GM23338 (cell line): ENCODE measurements around the gene LMF1. TPM values are rescaled to one million over a fixed set of nuclear protein-coding genes. Genes with fewer than 3 reads are reported as not detected.

Experiments used
- ATAC-seq: fragments of 200-7000 bp; cut with Tn5 transposase; 3 replicates; pipeline ENCODE4 v1.9.1; 2020
- DNase-seq: peaks from one replicate; pipeline ENCODE4 v3.0.0-alpha.2; 2015; ENCODE audit warnings: low spot score
- H2AFZ ChIP-seq: fragments of 200-600 bp; sonication (generic); 2 replicates; pipeline ENCODE4 v1.8.0; 2016; ENCODE audit warnings: antibody characterized with exemption, mild to moderate bottlenecking, moderate library complexity
- H3F3A ChIP-seq: fragments of 200-600 bp; sonication (generic); replicated peaks from 2 replicates; pipeline ENCODE4 v1.8.0; 2017; ENCODE audit warnings: antibody characterized with exemption, mixed run types, low read depth
- H3K27ac ChIP-seq: fragments of 200-600 bp; sonication (generic); 2 replicates; pipeline ENCODE4 v1.6.1; 2016; ENCODE audit warnings: low read depth
- H3K27me3 ChIP-seq: fragments of 200-600 bp; sonication (generic); 2 replicates; pipeline ENCODE4 v1.8.0; 2016; ENCODE audit warnings: mild to moderate bottlenecking, mixed run types, moderate library complexity; ENCODE audit not compliant: insufficient read depth
- H3K36me3 ChIP-seq: fragments of 200-600 bp; sonication (generic); 2 replicates; pipeline ENCODE4 v1.8.0; 2016; ENCODE audit warnings: mild to moderate bottlenecking; ENCODE audit not compliant: insufficient read depth
- H3K4me1 ChIP-seq: fragments of 200-600 bp; sonication (generic); 2 replicates; pipeline ENCODE4 v1.8.0; 2016; ENCODE audit warnings: mild to moderate bottlenecking, moderate library complexity; ENCODE audit not compliant: insufficient read depth
- H3K4me2 ChIP-seq: fragments of 200-600 bp; sonication (generic); 2 replicates; pipeline ENCODE4 v1.7.1; 2017; ENCODE audit warnings: mixed run types
- H3K4me3 ChIP-seq: fragments of 200-600 bp; sonication (generic); 2 replicates; pipeline ENCODE4 v1.6.1; 2016; ENCODE audit warnings: mixed run types
- H3K79me2 ChIP-seq: fragments of 200-600 bp; sonication (generic); replicated peaks from 2 replicates; pipeline ENCODE4 v1.8.0; 2017; ENCODE audit warnings: mild to moderate bottlenecking; ENCODE audit not compliant: insufficient read depth
- H3K9me2 ChIP-seq: fragments of 200-600 bp; sonication (generic); 2 replicates; pipeline ENCODE4 v1.8.0; 2017; ENCODE audit not compliant: insufficient read depth
- H4K20me1 ChIP-seq: fragments of 200-600 bp; sonication (generic); replicated peaks from 2 replicates; pipeline ENCODE4 v1.8.0; 2017; ENCODE audit warnings: mild to moderate bottlenecking; ENCODE audit not compliant: insufficient read depth
- H3K27ac Mint-ChIP-seq: 2 replicates; pipeline ENCODE4 v1.8.0; 2020; ENCODE audit warnings: inconsistent platforms, mild to moderate bottlenecking, moderate library complexity, mixed read lengths
- H3K27me3 Mint-ChIP-seq: 3 replicates; pipeline ENCODE4 v1.8.0; 2022; ENCODE audit warnings: low read depth, mild to moderate bottlenecking, moderate library complexity, mixed read lengths, inconsistent platforms; ENCODE audit not compliant: insufficient read depth, poor library complexity
- H3K36me3 Mint-ChIP-seq: 3 replicates; pipeline ENCODE4 v1.8.0; 2021; ENCODE audit warnings: low read depth, mild to moderate bottlenecking, inconsistent platforms, moderate library complexity, mixed read lengths
- H3K4me1 Mint-ChIP-seq: 3 replicates; pipeline ENCODE4 v1.8.0; 2020; ENCODE audit warnings: mild to moderate bottlenecking, inconsistent platforms, mixed read lengths
- H3K4me3 Mint-ChIP-seq: 3 replicates; pipeline ENCODE4 v1.8.0; 2021; ENCODE audit warnings: moderate library complexity, mild to moderate bottlenecking, inconsistent platforms, mixed read lengths
- H3K9me3 Mint-ChIP-seq: 3 replicates; pipeline ENCODE4 v1.8.0; 2020; ENCODE audit warnings: moderate library complexity, mild to moderate bottlenecking, inconsistent platforms, mixed read lengths
- POLR2AphosphoS5 ChIP-seq: IDR thresholded peaks from 2 replicates; pipeline ENCODE4 v1.6.1; 2016; ENCODE audit warnings: antibody characterized with exemption, low read depth
- STAT1 ChIP-seq: IDR thresholded peaks from one replicate; pipeline ENCODE4 v1.6.1; 2016; ENCODE audit warnings: antibody characterized with exemption; ENCODE audit not compliant: unreplicated experiment
- ZNF114 ChIP-seq: fragments of 250-450 bp; sonication (Bioruptor Pico); IDR thresholded peaks from 2 replicates; pipeline ENCODE4 v1.5.0; 2020; ENCODE audit warnings: mild to moderate bottlenecking, moderate library complexity
- ZNF462 ChIP-seq: fragments of 250-450 bp; sonication (Bioruptor Pico); IDR thresholded peaks from 2 replicates; pipeline ENCODE4 v1.5.0; 2020; ENCODE audit warnings: mild to moderate bottlenecking, moderate library complexity
- polyA plus RNA-seq: library from polyadenylated mRNA; unstranded; fragments of >200 nt; fragmentation: Nextera tagmentation; extraction: Ambion mirVana; gene quantifications from 2 replicates; pipeline ENCODE4 v1.2.1, GENCODE V29; 2016
- total RNA-seq: library from RNA; depleted of rRNA; stranded (reverse); fragments of >200 nt; shearing (Covaris generic); gene quantifications from 2 replicates; pipeline ENCODE4 v1.2.3, GENCODE V29; 2014
- TF ChIP-seq, protein P1 (sequence below): IDR thresholded peaks from one replicate; pipeline ENCODE4 v1.6.1; 2018; ENCODE audit warnings: antibody characterized with exemption; ENCODE audit not compliant: unreplicated experiment

The LMF1 gene
- total and polyA plus RNA-seq, 2 experiments from 2014 or later: 4.2 to 10.1 TPM

DNA sequence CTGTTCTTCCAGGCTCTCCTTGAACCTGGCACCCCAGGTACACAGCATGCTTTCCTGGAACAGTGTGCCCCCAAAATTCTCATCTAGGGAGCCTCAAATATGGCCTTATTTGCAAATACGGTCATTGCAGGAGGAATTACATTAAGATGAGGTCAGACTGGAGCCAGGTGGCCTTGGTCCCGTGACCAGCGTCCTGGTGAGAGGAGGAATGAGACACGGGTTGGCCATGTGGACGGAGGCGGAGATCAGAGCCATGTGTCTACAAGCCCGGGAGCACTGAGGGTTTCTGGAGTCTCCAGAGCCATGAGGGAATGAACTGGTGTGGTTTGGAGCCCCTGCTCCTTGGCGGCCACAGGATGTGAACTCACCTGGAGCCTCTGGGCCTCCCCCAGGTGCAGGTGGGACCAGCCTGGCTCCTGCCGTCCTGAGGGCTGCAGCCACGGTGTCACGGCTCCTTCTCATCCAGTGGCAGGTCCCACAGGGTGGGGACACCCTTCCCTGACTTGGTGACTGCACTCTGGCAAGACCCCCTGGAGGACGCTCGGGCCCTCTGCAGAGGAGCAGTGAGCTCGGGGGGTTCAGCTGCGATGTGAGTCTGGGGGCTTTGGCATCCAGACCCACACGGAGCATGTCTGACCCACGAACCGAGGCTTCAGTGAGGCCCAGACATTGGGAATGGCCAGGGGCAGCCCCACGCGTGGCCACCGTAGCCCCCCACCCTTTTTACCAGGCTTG is 148.4 kb downstream of the LMF1 start (continued):
- TF ChIP-seq ZNF462 (CRISPR knock-in tag) (no peak), ZNF114 (CRISPR knock-in tag) (no peak)

DNA sequence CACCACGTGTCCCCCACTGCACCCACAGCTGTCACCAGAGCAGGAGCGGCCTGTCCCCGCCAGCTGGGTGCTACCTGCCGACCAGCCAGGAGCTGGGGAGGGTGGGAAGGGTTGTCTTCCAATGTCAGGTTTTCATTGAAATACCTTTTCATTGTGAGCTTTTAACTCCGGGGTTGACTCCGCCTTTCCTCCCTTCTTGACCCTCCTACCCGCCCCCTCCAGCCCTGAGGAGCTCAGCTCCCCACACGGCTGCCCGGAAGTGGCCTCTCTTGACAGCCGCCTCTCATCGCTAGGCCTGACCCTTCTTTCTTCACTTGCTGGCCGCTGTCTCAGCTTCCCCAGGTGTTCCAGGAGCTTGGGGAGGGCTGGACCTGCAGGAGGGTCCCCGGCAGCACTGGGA is 149.0 kb downstream of the LMF1 start:
- H3K4me3 ChIP-seq: no peak overlapping the region
- no peaks in the 10 kb centered on the region for H3K4me1 ChIP-seq
- Mint-ChIP-seq H3K4me1 (no peaks in the 10 kb centered on the region; the same call in 1 of the 3 replicates), H3K9me3 (no peaks in the 10 kb centered on the region), H3K4me3 (no peak overlapping the region), H3K27me3 (peaks cover 7% of the 10 kb centered on the region), H3K27ac (no peak overlapping the region), H3K36me3 (no peaks in the 10 kb centered on the region)
- DNase-seq (no peak), ATAC-seq (peak; percentile 62)
- no peaks in the 10 kb centered on the region for H3K36me3 ChIP-seq
- H3K79me2 ChIP-seq: no peaks in the 10 kb centered on the region
- H3K27me3 ChIP-seq: no peaks in the 10 kb centered on the region
- TF ChIP-seq, protein P1, sequence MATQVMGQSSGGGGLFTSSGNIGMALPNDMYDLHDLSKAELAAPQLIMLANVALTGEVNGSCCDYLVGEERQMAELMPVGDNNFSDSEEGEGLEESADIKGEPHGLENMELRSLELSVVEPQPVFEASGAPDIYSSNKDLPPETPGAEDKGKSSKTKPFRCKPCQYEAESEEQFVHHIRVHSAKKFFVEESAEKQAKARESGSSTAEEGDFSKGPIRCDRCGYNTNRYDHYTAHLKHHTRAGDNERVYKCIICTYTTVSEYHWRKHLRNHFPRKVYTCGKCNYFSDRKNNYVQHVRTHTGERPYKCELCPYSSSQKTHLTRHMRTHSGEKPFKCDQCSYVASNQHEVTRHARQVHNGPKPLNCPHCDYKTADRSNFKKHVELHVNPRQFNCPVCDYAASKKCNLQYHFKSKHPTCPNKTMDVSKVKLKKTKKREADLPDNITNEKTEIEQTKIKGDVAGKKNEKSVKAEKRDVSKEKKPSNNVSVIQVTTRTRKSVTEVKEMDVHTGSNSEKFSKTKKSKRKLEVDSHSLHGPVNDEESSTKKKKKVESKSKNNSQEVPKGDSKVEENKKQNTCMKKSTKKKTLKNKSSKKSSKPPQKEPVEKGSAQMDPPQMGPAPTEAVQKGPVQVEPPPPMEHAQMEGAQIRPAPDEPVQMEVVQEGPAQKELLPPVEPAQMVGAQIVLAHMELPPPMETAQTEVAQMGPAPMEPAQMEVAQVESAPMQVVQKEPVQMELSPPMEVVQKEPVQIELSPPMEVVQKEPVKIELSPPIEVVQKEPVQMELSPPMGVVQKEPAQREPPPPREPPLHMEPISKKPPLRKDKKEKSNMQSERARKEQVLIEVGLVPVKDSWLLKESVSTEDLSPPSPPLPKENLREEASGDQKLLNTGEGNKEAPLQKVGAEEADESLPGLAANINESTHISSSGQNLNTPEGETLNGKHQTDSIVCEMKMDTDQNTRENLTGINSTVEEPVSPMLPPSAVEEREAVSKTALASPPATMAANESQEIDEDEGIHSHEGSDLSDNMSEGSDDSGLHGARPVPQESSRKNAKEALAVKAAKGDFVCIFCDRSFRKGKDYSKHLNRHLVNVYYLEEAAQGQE: no peak
- no peak for TF ChIP-seq POLR2AphosphoS5
- TF ChIP-seq STAT1: no peak
- no peak overlapping the region for H3K27ac ChIP-seq
- H2AFZ ChIP-seq: no peak overlapping the region
- H3K9me2 ChIP-seq: no peaks in the 10 kb centered on the region
- H3K4me2 ChIP-seq: no peak overlapping the region
- H4K20me1 ChIP-seq: no peaks in the 10 kb centered on the region
- no peaks in the 10 kb centered on the region for H3F3A ChIP-seq
